H1 (cell line): ENCODE data around the gene EPB41L1.

Experiments
- EP300 ChIP-seq, 2 experiments: IDR thresholded peaks; 1 replicate in 1 of 2; 2 replicates in 1 of 2; pipeline ENCODE4 v1.6.1; 2011 to 2012; ENCODE audit warnings: low read depth in 2 of 2, low read length in 2 of 2, mild to moderate bottlenecking in 2 of 2, borderline replicate concordance in 1 of 2, inconsistent platforms in 1 of 2, moderate library complexity in 1 of 2
- EZH2 ChIP-seq: fragments of 200-600 bp; sonication (generic); IDR thresholded peaks from 2 replicates; pipeline ENCODE4 v1.7.1; 2012; ENCODE audit warnings: low read depth, mild to moderate bottlenecking, moderate library complexity, low read length, inconsistent platforms; ENCODE audit not compliant: severe bottlenecking
- POLR2A ChIP-seq, 2 experiments: IDR thresholded peaks; 1 replicate in 1 of 2; 2 replicates in 1 of 2; pipeline ENCODE4 v1.6.1; 2011; ENCODE audit warnings: low read depth in 2 of 2, low read length in 2 of 2, mild to moderate bottlenecking in 2 of 2; ENCODE audit errors: control extremely low read depth in 1 of 2
- POLR2AphosphoS5 ChIP-seq: IDR thresholded peaks from 2 replicates; pipeline ENCODE4 v1.6.1; 2011; ENCODE audit warnings: low read depth, low read length
- RFX5 ChIP-seq: IDR thresholded peaks from 2 replicates; pipeline ENCODE4 v1.6.1; 2011; ENCODE audit warnings: low read depth, low read length, improper control_type of control experiment, borderline replicate concordance
- RXRA ChIP-seq: IDR thresholded peaks from 2 replicates; pipeline ENCODE4 v1.6.1; 2011; ENCODE audit warnings: low read depth, mild to moderate bottlenecking, low read length, moderate library complexity; ENCODE audit not compliant: insufficient read depth
- YY1 ChIP-seq: IDR thresholded peaks from 2 replicates; pipeline ENCODE4 v1.6.1; 2011; ENCODE audit warnings: low read depth, mild to moderate bottlenecking, low read length
- TF ChIP-seq, protein P1 (sequence below), 3 experiments: IDR thresholded peaks; 1 replicate in 2 of 3; 2 replicates in 1 of 3; pipeline versions ENCODE4 v1.5.1 to v1.6.1; 2011; ENCODE audit warnings: low read length in 3 of 3, mild to moderate bottlenecking in 3 of 3, inconsistent platforms in 2 of 3, low read depth in 1 of 3, moderate library complexity in 1 of 3; ENCODE audit not compliant: insufficient read depth in 1 of 3; ENCODE audit errors: control extremely low read depth in 1 of 3

DNA sequence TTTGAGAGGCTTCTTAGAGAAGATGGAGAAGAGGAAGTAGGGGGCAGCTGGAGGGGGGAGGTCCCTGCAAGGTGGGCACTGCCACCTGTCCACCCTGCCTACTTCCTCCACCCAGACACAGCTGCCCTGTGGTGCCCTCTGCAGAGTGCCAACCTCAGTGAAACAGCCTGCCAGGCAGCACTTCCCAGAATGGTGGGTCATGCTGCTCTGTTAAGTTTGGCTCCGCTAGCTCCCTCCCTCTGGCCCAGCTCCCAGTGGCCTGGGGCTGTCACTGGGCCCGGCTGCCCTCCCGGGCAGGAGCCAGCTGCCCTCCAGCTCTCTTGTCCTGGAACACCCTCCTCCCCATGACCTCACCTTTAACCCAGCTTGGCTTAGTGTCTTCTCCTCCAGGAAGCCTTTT is 5.1 kb upstream of the EPB41L1 start:
- TF ChIP-seq POLR2A (IDR thresholded peaks at IDR 0.05; ENCODE audit: control extremely low read depth in 1 of 2, low read depth in 2 of 2, low read length in 2 of 2) (no peak), YY1 (no peak), POLR2AphosphoS5 (no peak), EP300 (IDR thresholded peaks at IDR 0.05; ENCODE audit: borderline replicate concordance in 1 of 2, low read depth in 2 of 2, low read length in 2 of 2) (no peak), RXRA (no peak), EZH2 (no peak), RFX5 (no peak)
- TF ChIP-seq, protein P1, sequence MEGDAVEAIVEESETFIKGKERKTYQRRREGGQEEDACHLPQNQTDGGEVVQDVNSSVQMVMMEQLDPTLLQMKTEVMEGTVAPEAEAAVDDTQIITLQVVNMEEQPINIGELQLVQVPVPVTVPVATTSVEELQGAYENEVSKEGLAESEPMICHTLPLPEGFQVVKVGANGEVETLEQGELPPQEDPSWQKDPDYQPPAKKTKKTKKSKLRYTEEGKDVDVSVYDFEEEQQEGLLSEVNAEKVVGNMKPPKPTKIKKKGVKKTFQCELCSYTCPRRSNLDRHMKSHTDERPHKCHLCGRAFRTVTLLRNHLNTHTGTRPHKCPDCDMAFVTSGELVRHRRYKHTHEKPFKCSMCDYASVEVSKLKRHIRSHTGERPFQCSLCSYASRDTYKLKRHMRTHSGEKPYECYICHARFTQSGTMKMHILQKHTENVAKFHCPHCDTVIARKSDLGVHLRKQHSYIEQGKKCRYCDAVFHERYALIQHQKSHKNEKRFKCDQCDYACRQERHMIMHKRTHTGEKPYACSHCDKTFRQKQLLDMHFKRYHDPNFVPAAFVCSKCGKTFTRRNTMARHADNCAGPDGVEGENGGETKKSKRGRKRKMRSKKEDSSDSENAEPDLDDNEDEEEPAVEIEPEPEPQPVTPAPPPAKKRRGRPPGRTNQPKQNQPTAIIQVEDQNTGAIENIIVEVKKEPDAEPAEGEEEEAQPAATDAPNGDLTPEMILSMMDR (IDR thresholded peaks at IDR 0.05; ENCODE audit: control extremely low read depth in 1 of 3, insufficient read depth in 1 of 3, low read depth in 1 of 3, low read length in 3 of 3), result no peak
